Hematopoietic multipotent progenitor cell (in vitro differentiated cells): ENCODE data around the gene THRB. TPM values are rescaled to one million over a fixed set of nuclear protein-coding genes. Genes with fewer than 3 reads are reported as not detected.
A peak's percentile ranks its signal among the peaks of the same experiment; 100 is the strongest.

ENCODE experiments used
- DNase-seq, 3 donors: peaks; one replicate each; pipeline ENCODE4 v3.0.0-alpha.2; 2011 to 2015; ENCODE audit warnings: low read depth in 2 of 3, low spot score in 2 of 3
- total RNA-seq: library from RNA; depleted of rRNA; stranded (reverse); fragments of >200 nt; gene quantifications from one replicate; pipeline ENCODE4 v1.2.3, GENCODE V29; 2012

Gene THRB
- total RNA-seq, 1 donor: 5.7 TPM

DNA sequence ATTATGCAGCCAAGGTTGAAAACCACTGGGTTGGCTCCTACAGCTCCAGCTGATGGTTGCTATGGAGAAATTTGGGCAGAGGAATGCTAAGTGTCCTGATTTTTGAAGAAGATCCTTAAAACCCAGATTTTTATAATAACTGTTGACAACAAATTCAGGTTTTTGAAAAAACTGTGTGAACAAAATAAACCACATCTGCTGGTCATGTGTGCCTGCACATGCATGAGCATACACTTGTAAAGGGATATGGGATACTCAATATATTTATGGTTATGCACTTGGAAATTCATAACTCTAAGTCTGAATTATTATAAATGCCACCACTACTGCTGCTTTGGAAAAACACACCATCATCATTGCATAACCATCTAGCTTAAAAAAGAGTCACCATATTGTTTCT is 133.7 kb downstream of the THRB start:
- no peak for DNase-seq

DNA sequence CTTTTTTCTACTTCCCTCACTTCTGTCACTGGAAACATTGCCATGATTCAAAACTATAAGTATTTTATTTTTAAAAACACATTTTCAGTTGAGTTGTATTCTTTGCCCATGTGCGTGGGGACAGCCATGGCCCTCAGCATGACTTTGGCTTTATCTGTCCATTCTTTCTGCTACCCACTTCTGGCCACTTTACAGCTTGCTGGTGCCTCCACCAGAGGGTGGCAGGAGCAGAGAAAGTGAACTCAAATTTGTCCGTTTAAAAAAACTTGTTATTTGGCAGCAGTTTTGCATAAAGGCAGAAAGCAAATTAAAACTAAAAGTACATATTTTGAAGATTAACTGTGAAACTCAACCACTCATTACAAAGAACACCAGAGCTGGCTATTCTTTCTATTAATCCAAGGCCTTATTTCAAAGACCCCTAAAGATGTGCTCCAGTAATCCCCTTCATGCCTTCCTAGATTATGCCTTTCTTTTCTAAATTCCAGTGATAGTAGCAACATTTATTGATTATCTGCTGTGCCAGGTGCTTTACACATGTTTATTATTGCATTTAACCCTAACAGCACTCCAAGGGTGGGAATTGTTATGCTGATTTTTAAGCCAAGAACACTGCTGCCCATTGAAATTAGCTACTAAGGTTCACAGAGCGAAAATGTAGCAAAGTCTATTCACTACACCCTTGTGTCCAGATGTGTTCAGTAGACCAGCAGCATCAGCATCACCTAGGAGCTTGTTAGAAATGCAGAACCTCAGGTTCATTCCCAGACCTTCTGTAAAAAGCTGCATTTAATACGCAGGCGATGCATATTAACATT is 134.8 kb downstream of the THRB start:
- peak in 2 of 3 donors; percentile 36 to 59 for DNase-seq

DNA sequence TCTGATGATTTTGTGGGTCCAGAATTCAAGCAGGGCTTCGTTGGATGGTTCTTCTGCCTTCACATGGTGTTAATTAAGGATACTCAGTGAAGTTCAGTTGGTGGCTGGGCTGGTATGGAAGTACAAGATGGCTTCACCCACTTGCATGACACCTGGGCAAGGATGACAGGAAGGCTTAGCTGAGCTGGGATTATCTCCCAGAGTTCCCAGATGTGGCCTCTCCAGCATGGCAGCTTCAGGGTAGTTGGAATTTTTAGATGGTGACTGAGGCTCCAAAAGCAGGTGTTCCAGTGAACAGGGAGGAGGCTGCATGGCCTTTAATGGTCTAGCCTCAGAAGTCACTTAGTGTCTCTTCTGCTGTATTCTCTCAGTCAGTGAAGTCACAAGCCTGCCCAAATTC is 135.5 kb downstream of the THRB start:
- no peak for DNase-seq

DNA sequence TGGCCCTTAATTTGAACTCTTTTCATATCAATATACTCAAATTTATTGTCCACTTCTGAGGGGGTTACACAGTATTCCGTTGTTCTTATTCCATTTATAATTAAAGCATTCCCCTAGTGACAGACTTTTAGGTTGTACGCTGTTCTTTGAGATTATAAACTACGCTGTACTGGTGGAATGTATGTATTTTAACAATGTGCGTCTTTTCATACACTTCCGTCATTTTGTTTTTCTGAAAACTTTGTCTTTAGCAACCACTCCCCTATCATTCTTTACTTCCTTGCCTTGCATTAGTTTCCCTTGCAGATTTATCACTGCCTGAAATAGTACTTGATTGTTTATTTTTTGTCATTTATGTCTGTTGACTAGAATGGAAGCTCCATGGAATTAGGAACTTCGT is 137.0 kb downstream of the THRB start:
- no peak for DNase-seq

DNA sequence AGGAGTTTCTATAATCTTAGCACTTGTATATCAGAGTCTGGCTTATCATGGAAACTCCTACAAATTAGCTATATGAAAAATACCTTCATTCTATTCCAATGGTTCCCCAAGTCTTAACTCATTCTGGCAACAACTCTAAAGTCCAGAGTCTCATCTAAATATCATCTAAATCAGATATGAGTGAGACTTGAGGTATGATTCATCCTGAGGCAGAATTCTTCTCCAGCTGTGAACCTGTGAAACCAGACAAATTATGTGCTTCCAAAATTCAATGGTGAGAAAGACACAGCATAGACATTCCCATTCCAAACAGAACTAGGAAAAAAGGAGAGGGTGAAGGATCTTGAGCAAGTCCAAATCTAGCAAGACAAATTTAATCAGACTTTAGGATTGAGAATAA is 138.8 kb downstream of the THRB start:
- DNase-seq: no peak

DNA sequence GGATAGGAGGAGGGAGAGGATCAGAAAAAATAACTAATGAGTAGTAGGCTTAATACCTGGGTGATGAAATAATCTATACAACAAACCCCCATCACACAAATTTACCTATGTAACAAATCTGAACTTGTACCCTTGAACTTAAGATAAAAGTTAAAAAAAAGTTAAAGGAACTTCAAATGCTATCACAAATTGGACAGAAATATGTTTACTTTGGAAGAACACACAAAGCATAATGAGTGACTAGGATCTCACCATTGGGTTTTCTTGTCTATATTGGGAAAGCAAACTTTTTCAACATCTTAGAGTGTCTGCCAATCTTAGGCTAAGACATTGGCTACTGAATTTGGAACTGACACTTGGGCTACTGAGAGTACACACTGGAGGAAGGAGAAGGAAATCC is 140.4 kb downstream of the THRB start:
- no peak for DNase-seq

DNA sequence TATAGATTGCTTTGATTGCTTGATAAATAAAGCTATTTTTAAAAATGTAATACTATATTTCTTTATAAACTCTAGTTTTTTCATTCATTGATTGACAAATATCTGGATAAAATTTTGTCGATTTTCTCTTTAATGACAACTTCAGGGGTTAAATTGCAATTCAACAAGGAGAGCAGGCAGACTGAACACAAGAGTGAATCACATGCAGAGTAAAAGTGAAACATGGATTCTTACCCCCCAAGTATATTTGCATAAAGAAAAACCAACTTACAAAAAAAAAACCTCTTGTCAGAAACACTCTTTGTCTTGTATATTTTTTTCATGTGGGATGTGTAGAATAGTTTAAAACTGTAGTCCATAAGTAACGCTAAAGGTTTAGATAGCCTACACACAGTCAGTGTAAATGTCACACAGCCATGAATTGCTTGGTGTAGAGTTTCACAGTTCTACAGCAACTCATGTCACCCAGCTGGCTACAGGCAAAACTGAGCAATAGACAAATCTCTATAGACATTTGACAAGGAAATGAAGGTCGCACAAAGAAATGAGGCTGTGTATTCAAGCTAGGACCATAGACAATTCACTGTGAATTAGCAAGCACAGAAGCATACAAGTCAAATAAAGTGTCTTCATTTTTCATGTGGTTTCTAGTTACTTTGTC is 141.6 kb downstream of the THRB start:
- DNase-seq: no peak

DNA sequence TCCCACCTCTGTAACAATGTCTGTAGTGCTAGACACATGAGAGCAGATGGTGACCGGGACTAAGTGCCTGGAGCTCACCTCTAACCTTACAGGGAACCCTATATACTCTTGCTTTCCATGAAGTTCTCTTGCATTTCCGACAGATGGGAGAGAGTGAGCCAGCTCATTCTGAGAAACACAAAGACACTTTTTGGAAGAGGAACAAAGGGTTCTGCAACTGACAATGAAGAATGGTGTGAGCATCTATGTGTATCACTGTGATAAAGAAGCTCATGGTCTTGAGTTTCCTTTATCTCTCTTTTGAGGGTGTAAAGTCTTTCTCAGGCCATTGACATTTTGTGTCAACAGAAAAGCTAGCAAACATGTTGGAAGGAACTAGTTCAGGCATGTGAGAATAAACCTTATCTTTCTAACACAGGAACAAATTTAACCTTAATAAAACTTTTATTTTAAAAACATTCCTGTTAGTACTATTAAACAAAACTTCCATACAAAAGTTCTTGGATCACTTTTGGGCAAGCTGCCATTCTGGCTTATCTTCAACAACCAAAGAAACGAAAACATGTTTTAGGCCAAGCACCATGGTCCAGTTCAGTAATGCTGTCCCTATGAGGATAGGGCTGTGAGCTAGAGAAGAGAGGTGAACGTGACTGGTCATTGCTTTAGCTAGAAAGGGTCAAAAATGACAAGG is 142.7 kb downstream of the THRB start:
- no peak for DNase-seq

DNA sequence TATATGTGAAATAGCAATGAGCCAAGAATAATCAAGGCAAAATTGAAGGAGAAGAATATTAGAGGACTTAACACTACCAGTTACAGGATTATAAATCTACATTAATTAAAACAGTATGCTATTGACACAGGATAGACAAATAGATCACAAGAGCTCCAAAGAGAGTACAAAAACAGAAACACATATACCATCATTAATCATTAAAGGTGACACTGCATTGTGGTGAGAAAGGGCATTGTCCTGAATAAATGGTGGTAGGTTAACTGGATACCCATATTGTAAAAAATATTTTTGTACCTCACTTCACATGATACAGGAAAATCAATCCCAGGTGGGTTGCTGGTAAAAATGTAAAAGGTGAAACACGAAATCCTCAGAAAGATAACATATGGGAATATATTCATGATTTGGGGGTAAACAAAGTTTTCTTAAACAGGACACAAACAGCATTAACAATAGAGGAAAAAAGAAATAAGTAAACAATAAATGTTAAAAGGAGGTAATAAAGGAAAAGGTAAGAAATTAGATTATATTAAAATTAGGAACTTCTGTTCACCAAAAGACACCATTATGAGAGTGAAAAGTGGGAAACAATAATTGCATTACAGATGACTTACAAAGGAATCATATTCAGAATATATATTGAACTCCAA is 145.2 kb downstream of the THRB start:
- no peak for DNase-seq

DNA sequence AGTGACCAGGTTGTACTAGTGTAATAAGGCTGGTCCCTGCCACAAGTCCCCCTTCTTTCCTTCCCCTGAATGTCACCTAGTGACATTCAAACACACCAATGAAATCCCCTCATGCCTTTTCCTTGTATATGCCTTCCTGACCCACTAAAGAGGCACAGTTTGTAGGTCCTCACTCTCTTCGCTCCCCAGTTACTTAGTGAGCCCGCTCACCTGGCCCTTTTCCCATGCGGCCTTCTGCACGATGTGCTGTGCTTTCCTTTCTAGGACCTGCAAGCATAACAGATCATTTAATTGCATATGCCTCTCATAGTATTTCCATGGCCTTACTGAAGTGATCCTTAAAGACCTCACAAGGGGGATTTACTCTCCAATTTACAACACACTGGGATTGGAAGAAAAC is 146.3 kb downstream of the THRB start:
- DNase-seq: no peak

DNA sequence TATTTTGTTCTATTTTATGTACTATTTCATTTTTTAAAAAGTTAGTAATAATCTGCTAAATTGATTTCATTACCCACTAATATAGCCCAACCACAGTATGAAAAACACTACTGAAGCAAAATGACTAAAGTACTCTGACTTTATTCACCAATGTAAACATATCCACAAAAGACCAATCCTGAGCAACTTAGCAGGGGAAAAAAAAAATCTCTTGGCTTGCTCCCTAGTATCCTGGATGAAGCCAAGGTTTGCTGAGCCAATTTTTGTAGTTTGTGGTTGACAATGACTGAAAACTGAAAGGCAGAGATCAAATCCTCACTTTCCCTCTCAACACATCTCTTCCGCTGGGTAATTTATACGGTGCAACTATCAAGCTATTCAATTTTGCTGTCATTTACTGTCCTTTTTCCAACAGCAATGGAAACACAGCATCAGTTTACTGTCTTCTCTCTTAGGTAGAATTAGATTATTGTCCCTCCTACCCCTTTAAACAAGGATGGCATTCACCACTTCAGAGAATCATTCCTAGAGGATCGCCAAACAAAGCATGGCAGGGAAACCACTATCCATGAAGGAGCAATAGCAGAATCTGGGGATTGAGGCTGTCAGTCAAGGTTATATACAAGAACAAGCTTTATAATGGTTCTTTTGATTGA is 149.7 kb downstream of the THRB start:
- no peak for DNase-seq

DNA sequence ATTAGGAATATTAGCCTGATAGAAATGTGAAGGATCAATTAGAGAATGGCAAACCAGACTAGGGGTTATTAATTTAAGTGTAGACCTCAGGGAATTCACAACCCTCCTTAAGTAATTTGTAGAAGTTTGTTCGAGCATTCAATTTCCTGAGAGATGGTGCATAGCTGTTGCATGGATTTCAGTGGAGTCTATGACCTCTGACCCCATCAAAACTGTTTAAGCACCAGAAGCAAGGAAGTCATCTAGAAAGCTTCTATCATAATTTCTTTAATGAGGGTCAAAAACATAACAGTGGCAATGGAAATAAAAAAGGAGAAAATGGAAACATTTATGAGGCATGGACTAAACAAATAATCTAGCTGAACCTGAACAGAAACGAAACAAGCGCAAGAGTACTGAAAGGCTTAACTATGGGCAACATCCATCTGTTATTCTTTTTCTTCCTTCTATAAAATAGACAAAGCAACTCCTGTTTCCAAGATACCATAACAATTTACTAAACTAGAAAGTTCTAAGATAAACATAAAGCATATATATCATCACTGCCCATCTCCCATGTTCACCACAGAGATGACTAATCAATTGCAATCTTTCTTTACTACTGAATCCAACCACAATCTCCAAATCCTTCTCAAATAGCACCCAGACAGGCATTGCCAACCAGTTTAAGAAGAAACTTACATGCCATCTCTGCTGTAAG is 151.4 kb downstream of the THRB start:
- DNase-seq: peak in 1 of 3 donors; percentile 7

DNA sequence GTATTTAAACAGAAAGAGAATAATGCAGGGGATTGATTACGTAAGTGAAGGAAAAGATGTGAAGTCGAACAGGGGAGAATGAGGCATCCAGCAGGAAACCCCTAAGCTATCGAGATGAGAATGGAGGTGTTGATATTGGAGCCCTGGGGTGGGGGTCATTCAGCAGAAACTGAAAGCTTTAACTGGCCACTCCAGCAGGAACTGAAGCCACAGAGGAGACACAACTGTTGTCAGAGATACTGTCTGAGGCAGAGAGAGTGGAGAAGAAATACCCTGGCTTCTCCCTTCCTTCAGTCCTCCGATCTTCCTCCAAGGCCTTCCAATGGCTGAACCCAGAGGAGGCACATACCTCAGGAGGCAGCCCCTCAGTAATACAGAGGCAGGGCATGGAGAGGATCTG is 152.4 kb downstream of the THRB start:
- DNase-seq: no peak

DNA sequence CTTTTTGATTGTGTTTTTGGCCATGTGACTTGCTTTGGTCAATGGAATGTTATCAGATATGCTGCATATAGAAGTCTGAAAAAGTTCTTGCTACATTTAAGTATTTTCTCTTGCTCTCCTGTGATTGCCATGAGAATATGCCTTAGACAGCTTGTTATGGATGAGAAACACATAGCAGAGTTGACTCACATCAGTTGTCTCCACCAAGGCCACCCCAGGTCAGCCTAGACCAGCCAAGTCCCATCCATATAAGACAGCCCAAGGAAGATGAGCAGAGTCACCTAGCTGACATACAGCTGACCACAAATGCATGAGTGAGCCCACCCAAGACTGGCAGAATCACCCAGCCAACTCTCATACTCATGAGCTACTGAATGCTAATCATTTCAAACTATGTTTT is 153.0 kb downstream of the THRB start:
- no peak for DNase-seq

DNA sequence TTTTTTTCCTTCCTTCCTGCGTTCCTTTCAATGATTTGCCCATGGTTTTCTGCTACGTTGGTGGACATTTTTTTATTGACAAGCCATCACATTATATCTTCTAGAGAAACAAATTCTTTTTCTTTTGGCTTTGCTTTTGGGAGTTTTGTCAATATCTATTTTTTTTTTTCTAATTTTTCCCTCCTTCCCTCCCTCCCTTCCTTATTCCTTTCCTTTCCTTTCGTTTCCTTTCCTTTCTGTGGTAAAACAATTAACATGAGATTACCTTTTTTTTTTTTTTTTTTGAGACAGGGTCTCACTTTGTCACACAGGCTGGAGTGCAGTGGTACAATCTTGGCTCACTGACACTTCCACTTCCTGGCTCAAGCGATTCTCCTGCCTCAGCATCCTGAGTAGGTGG is 153.7 kb downstream of the THRB start:
- DNase-seq: no peak

DNA sequence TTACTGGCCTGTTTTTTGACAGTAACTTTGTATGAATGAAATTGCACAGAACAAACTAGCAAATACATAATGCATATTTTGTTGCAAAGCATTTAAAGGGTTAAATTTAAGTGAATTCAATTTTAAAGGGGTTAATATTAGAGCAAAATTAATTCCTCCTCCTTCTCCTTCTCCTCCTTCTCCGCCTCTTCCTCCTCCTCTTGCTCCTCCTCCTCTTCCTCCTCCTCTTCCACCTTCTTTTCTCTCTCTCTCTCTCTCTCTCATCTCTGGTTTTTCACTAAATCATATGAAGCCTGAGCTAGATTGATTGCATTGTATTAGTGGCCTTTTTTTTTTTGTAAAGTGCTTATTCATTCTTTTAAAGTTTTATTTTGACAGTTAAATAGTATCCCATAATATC is 154.5 kb downstream of the THRB start:
- no peak for DNase-seq

DNA sequence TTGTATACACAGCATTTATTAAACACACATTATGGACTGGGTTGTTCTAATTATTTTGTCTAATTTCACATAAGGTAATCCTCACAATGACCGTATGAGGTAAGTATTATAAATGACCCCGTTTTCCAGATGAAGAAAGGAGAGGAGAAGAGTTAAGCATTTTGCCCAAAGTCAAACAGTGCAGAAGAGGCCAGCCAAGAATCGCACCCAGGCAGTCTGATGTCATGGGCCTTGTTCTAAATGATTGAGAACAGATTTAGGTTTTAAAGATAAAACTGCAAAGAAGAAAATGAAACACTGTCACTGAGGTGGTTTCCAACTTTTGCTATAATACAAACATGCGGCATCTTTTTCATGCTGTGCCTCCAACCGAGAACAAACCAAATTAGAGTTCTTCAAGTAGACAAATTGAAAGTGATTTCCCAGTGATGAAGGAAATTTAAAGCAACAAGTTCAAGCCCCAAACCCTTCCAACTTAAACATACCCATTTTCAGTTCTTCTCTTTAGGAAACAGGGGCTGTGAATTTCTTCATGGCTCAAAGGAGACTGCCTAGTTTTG is 155.3 kb downstream of the THRB start:
- DNase-seq: no peak

DNA sequence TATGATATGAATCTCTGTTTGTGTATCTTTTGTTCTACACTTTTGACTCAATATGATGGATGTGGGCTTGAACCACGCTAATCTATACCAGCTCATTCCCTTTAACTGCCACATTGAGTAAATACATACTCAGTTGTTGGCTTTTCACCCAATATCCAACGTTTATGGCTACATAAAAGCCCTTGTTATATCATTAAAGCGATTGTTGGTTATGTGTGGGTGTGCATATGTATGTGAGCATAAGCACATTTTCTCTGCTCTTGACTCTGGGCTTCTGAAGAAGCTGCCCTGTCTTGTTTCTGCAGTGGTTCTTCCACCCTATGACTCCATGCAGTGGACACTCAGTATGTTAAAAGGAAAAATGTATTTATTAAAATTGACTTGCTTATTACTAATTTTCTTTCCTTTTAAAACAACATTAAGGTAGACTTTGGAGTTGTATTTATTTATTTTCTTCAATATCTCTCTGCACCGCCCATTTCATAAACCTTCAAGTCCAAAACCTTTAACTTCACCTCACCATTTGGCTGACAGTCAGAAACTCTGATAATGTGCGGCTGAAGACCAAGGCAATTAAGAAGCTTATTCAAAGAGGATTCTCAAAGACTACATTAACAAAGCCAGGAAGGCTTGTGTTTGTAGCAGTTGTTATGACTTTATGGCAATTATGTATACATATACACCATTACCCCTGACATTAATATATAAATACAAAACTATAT is 156.1 kb downstream of the THRB start:
- DNase-seq: no peak

DNA sequence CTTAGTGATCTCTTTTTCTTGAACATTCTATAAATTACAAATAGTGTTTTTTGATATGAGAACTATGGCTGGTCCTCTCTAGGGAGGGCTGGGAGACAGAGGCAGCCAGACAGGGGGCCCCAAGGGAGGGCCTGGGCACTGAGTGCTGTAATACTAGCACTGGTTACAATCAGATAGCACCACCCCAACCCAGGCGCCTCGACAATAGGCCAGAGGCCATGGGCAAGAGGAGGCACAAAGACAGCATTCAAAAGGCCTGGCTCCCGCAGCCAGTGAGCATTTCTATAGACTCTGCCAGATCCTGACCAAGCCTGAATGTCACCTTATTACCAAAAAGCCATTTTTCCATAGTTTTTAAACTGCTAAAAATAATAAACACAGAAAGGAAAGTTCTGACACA is 158.5 kb downstream of the THRB start:
- DNase-seq: no peak
